Pulmonary artery endothelial cell (primary cell): ENCODE measurements around the gene ALG3. TPM values are rescaled to one million over a fixed set of nuclear protein-coding genes. Genes with fewer than 3 reads are reported as not detected.

ENCODE experiments used
- DNase-seq: peaks from one replicate; pipeline ENCODE4 v3.0.0-alpha.2; 2011; ENCODE audit warnings: low read depth, low spot score
- total RNA-seq: library from RNA; depleted of rRNA; stranded (reverse); fragments of >200 nt; gene quantifications from 2 replicates; pipeline ENCODE4 v1.2.3, GENCODE V29; 2014

The ALG3 gene
- total RNA-seq, 1 donor from 2014 or later = 23.6 TPM

DNA sequence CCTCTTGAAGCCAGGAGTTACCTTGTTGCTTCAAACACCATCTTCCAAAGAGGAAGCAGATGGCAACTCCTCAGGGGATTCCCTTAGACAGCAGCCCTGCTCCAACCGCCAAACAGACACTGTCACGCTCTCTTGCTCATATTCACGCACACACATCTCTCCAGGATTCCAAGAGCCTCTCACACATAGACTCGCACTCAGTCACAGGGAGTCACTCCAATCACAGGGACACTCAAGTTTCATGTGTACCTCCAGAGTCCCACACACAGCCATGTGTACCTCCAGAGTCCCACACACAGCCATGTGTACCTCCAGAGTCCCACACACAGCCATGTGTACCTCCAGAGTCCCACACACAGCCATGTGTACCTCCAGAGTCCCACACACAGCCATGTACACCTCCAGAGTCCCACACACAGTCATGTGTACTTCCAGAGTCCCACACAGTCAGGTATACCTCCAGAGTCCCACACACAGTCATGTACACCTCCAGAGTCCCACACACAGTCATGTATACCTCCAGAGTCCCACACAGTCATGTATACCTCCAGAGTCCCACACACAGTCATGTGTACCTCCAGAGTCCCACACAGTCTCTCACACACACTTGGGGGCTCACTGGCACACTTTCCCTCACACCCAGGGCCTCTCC is 13.3 kb downstream of the ALG3 start:
- no peak for DNase-seq

DNA sequence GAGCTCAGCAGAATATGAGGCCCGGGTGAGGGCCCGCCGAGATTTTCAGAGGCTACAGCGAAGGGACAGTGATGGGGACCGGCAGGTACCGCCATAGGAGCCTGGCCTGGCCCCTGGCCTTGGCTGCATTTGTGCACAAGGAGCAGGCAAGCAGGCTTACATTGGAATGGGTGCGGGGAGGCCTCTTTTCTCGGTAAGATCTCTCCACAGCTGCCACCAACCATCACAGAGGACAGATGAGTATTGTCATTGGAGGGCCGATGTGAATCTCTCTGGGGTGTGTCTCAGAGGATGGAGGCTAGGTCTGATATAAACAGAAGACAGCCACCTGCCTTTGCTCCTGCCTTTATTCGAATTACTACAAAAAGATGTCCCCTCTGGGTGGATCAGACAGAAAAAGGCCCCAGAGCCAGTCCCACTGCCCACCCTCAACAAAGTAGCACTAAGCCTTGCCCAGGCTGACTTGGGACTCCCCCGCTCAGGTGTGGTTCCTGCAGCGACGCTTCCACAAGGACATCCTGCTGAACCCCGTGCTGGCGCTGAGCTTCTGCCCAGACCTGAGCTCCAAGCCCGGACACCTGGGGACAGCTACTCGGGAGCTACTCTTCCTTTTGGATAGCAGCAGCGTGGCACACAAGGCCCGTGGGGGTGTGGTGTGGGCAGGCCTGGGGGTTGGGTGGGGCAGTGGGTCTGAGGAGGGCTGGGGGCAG is 13.9 kb downstream of the ALG3 start:
- DNase-seq = no peak

DNA sequence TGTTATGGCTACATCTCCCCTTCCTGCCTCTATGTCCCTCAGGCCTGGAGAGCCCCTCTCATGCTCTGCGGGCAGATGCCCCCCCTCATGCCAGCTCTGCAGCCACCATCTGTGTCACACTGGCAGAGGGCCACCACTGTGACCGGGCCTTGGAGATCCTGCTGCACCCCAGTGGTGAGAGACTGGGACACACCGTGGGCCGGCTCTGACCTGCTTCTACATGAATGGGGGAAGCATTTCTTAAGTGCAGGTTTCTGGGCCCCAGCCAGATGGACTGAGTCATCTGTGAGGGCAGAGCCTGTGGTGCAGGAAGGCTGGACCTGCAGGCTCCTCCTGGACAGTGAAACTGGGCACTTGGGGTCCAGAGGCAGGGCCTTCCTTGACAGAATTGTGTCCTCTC is 14.5 kb downstream of the ALG3 start:
- DNase-seq = peak; percentile 26

DNA sequence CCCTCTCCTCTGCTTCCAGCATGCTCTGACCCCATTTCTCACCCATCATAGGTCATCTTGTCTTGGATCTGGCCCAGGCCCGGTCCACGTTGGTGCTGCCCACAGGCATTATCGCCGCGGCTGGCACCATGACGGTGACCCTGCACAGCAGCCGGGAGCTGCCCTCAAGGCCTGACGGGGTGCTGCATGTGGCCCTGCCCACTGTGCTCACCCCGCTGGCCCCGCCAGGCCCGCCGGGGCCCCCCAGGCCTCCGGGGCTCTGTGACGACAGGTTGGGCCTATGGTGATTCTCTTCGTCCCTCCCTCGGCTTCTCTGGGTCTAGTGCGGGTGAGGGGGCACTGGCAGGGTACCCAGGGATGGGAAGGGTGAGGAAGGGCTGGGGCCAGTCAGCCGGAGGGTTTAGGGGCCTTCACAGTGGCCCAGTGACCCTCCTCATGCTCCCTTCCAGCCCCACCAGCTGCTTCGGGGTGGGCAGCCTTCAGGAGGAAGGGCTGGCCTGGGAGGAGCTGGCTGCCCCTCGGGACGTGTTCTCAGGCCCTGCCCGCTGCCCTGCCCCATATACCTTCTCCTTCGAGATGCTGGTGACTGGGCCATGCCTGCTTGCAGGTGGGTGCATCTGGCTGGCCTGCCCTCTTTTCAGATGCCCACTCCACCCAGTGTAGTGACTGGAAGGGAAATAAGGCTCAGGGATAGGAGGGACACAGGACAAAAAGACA is 15.5 kb downstream of the ALG3 start:
- DNase-seq = no peak

DNA sequence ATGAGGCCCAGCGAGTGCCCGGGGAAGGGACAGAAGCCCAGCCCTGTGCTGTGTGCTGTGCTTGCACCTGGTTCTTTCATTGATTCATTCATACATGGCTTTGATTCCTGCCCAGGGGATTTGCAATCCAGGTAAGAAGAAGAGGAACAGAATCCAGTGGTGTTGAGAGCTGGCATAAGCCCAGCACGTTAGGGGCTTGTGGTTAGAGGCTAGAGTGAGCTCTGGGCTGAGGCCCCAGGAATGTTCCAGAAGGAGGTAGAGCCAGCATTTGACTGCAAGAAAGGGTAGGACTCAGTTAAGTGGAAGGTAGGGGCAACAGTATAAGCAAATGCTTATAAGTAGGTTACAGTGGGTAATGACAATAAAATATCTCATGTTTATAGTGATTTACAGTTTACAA is 17.1 kb downstream of the ALG3 start:
- no peak for DNase-seq

DNA sequence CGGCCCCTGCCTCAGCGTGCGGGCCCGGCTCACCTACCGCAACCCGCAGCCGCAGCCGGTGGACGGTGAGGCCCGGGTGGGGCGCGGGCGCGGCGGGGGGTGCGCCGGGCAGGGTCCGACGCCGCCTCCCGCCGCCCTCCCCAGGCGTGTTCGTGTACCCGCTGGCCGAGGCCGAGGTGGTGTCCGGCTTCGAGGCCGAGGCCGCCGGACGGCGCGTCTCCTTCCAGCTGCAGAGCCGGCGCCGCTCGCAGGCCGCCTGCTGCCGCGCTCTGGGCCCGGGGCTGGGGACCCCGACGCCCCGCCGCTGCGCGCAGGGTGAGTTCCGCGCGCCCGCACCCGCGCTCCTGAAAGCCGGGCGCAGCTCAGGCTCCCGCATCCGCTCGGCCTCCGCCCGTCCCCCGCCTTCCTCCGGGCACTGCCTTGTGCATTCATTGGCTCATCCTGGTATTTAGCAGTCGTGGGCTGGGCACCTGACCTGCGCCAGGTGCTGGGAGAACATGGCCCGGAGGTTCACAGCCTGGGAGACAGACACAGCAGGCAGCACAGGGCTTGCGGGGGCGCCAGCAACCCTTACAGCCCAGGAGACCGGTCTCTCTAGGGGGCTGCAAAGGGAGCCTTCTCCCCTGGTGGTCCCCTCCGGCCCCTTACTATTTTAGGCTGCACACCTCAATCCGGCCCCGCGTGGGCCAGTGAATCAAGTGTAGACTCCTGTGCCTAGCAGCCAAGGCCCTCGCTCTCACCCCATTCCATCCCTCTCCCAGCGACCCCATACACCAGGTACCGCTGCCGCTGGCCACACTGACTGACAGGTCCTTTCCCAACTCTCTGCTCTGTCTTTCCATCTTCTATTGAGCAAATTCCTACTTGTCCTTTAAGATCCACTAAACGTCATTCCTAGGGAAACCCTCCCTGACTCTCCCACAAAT is 17.9 kb downstream of the ALG3 start:
- no peak for DNase-seq

DNA sequence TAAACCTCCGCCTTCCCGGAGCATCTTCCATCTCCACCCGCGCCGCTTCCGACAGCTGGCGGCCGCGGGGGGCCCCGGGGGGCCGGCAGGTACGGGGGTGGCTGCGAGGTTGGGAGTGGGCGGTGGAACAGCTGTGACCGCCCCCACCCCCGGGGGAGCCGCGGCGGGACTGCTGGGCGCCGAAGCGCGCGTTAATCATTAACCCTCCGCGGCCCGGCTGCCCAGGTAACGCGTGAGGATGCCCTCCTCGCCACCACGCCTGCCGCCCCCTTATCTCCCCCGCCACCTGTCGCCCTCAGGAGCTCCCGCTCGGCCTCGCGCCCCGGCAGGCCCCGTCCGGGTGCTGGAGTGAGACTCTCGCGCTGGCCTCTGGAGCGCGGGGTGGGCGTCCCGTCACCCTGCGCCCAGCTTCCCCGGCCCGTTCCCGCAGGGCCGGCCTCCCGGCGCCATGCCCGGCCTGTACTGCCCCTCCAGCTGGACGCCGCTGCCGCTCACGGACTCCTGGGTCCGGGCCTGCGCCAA is 18.6 kb downstream of the ALG3 start:
- DNase-seq = no peak

DNA sequence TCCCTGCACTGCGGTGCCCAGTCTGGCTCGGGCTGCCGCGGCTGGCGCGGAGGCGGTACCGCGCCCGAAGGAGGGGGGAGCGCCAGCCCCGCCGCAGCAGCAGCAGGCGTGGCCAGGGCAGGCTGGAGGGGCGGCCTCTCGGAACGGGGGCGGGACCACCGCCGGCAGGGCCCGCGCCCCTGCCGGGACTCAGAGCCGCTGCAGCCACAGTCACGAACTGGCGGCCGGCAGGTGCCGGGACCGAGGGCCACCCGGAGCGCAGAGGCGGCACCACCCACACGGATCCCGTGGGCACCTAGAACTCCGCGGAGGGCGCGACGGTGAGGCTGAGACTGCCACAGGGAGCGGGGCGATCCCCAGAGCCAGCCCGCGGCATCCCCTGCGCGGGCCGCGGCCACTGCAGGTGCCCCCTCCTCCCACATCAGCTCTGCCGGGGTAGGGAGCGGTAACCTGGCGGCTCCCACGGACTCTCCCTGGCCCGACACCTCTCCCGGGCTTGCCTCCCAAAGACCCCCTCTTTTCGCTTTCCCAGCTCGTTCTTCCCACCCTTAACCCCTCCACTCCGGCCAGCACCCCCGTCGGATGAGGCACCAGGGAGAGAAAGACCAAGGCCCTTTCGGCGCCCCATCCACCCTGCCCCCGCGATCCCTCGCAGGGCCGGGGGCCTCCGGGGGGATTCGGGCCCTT is 19.2 kb downstream of the ALG3 start, which contains the start of gene VWA5B2:
Gene VWA5B2, plus strand, starts transcription at position 192 of the 687 bp plus-strand sequence. CDS start 944 bp downstream, outside the sequence.
- no peak for DNase-seq

DNA sequence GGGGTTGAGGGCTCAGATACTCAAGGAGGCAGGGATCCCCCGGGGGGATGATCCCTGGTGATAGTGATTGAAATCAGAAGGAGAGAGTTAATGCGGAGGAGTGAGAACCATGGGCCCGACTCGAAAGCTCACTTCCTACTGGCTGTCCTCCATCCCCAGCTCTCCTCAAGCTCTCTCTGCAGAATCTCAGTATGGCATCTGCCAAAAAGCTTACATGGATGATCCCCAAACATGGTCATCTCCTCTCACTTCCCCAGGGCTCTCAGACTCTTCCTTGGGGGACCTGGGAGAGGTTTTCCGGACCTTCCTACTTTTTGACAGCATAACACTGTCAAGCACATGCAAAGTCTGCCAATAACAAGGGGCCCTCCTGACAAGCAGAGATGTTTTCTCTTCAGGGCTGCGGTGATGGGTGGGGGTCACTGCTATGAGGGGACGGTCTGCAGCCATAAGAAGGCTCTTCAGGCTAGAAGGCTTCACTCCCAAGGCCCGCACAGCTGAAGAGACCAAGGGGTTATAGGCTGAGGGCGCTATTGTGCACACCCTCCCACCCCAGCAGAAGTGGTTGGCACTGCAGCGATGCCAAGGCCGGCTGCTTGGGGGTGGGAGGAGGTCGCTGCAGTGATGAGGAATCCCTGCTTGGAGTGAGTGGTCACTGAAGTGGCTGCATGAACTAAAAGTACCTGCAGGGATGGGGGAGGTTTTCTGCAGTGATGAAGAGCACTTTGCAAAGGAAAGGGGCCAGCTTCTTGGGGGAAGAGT is 20.2 kb downstream of the ALG3 start:
- DNase-seq = no peak

DNA sequence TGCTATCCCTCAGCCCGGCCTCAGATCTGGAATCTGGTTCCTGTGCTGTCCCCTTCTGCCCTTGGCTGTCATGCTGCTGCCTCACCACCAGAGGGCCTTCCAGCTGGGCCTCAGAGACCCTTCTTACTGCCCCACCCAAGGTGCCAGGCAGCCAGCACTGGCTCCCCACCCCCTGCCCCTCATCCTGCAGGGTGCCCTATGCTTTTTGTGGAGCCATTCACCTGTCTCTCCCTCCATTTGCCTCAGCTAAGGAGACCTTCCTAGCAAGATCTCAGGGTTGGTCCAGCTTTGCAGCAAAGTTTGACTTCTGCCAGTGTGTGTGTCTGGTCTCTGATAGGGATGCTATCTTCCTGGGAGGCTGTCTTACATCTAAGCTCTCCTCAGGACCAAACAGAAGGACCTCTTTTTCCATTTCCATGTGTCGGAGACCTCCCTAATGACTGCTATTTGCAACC is 21.3 kb downstream of the ALG3 start:
- no peak for DNase-seq

DNA sequence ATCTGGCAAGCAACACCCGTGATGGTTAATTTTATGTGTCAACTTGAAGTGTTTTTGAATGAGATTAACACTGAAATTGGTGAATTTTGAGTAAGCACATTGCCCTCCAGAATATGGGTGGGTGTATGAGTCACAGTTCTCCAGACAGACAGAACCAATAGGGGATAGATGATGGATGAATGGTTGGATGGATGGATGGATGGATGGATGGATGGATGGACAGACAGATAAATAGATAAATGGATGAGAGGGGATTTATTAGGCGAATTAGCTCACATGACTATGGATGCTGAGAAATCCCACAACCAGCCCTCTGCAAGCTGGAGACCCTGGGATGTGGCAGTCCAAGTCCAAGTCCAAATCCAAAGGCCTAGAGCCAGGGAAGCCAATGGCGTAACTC is 24.8 kb downstream of the ALG3 start:
- DNase-seq = no peak

DNA sequence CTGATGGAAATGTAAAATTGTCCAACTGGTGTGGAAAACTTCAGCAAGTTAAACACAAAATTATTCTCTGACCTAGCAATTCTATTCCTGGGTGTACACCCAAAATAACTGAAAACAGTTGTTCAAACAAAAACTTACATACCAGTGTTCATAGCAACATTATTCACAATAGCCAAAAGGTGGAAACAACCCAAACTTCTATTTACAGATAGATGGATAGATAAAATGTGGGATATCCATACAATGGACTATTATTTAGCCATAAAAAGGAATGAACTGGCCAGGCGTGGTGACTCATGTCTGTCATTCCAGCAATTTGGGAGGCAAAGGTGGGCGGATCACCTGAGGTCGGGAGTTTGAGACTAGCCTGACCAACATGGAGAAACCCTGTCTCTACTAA is 26.2 kb downstream of the ALG3 start:
- DNase-seq = no peak

DNA sequence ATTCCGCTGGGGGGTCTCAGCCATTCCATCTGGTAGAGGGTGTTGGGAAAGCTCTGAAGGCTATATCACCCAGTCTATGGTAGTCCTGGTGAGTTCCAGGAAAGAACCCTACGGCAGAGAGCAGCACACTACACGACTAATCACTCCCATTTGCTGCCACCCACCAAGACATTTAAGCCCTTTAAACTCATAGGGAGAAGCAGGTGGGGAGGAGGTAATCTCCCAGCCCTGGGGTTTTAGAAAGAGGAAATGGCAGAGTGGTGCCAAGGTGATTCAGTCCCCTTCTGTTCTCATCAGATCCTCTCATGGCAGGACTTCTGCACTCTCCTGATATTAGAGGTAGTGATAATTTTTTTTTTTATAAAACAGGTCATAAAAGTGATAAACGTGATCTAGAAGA is 29.9 kb downstream of the ALG3 start:
- no peak for DNase-seq

DNA sequence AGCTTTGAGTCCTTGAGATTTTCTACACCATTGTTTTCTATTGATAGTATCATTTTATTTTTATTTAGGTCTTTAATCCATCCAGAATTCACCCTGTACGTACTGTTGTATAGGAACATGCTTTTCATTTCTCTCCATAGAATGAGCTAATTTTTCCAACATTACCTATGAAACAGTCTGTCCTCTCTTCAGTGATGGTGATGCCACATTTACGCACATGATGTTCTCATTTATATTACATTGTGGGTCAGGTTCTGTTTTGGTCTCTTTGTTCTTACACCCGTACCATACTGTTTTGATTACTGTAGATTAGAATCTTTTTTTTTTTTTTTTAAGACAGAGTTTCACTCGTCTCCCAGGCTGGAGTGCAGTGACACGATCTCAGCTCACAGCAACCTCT is 37.0 kb downstream of the ALG3 start:
- no peak for DNase-seq

DNA sequence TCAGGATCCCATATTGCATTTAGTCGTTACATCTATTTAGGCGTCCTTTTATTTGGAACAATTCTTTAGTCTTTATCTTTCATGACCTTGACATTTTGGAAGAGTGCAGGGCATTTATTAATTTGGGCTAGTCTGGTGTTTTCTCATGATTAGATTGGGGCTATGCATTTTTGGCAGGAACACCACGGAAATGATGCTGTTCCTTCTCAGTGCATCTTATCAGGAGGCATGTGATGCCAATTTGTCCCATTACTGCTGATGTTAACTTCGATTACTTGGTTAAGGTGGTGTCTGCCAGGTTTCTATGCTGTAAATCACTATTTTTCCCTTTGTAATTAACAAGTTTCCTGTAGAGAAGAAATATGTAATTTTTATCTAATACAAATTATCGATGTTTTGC is 37.5 kb downstream of the ALG3 start:
- DNase-seq = no peak

DNA sequence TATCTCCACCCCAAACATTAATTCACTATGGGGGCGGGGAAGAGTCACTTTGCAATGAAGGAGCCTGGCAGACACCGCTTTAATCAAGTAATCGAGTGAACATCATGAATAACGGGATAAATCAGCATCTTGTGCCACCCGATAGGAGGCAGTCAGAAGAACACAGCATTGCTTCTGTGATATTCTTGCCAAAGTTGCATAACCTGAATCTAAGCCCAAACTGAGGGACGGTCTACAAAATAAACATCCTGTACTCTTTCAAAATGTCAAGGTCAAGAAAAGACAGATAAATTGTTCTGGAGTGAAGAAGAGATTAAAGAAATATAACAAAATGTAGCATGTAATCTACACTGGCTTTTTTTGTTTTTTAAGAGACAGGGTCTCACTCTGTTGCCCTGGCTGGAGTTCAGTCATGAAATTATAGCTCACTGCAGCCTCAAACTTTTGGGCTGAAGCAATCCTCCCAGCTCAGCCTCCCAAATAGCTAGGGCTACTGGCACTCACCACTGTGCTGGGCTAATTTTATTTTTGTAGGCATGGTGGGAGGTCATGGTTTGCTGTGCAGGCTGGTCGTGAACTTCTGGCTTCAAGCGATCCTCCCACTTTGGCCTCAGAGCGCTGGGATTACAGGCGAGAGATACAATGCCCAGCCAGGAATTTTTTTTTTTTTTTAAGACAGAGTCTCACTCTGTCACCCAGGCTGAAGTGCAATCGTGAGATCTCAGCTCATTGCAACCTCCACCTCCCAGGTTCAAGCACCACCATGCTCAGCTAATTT is 39.4 kb downstream of the ALG3 start:
- DNase-seq = no peak

DNA sequence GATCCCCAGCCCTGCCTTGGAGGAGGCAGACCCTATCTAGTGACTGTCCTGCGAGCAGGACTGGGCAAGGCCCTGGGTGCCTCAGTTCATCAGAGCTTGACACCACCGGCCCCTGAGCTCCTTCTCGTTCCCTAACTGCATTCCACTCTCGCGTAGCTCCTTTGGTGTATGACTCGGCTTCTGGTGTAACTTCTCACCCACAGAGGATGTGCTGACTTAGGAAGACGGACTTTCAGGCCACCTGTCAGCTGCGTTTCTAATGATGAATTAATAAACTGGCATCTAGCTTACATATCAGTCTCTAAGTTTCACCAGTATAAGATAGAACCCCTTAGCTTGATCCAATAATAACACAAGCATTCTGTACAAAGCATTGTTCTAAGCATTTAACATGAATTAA is 45.2 kb downstream of the ALG3 start:
- no peak for DNase-seq

DNA sequence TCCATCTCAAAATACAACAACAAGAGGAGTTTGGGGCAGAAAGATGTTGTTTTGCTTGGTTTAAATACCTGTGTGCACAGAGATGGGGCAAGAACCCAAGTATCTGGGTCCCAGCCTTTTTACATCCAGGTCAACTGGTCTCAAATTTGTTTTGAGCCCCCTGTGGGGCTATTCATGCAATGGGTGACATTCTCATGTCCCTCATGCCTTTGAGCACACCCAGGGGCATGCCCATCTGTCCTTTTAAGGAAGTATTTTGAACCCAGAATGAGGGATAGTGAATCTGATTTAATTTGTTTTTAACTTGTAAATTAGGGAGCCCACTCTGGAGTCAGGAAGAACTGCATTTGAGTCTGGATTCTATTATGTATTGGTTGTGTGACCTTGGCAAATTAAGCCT is 47.9 kb downstream of the ALG3 start:
- no peak for DNase-seq

DNA sequence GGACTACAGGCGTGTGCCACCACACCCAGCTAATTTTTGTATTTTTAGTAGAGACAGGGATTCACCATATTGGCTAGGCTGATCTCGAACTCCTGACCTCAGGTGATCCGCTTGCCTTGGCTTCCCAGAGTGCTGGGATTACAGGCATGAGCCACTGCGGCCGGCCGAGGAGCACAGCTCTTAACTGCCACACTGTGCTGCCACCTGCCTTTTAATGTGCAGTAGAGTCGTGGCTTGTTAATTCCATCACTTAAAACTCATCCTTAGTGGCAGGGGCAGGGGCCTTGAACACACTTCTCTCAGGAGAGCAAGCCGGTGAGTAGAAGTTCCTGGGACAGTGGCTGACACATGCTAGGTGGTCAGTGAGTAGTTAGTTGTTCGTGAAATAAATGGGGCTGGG is 50.3 kb downstream of the ALG3 start:
- DNase-seq = no peak
